Erythroblast (primary cell): Measurements from ENCODE around the gene CDADC1.

Source experiments
- DNase-seq, 2 experiments: peaks; one replicate each; lab custom pipeline; 2025; lab: John Stamatoyannopoulos, UW
- GATA1 ChIP-seq: IDR thresholded peaks from 2 replicates; pipeline ENCODE4 v1.6.1; 2011; ENCODE audit warnings: low read depth, mild to moderate bottlenecking, control low read depth, low read length, moderate library complexity
- POLR2A ChIP-seq: IDR thresholded peaks from 2 replicates; pipeline ENCODE4 v1.6.1; 2011; ENCODE audit warnings: mild to moderate bottlenecking, low read length

Gene CDADC1

DNA sequence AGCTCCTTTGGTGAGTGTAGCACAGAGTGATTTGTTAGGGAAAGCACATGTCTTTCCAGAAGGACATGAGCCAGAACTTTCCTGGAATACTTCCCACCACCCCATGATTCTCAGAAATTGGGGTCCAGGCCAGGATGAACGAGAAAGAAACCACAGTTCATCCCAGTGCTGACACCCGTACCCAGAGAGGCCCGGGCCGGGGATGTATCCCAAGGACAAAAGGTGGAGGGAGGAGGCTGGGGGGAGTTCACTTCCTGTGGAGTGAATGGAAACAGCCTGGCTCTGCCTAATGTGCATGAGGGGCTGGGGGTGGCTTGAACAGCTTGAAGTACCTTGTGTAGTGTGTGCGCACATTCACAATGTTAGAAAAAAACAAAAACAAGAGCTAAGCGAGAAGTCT lies 47.5 kb downstream of the CDADC1 start:
- no peak for DNase-seq
- TF ChIP-seq POLR2A, result no peak
- TF ChIP-seq GATA1, result no peak

- TF ChIP-seq POLR2A, result no peak
- no peak for TF ChIP-seq GATA1
- no peak for DNase-seq
Observed at GRCh38 chr13:49296659-49297058, 48.9 kb downstream of the CDADC1 start.

DNA sequence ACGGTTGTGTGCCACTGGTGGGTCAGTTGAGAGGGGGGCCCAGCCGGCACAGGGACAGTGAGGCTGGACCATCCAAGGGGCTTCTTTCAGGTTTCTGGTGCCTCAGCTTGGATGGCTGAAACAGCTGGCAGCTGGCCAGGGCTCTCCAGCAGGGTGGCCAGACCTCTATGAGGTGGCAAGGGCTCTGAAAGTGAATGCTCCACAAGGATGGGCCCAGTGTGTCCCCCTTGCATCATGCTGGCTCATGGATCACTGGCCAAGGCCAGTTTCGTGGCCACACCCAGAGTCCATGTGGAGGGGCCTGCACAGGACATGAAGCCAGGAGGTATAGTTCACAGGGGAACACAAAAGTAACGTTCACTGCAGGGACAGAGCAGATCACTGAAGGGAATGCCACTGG lies 49.6 kb downstream of the CDADC1 start:
- TF ChIP-seq POLR2A, result no peak
- no peak for TF ChIP-seq GATA1

GRCh38 chr13:49298416-49298815 lies 50.7 kb downstream of the CDADC1 start:
- DNase-seq, result no peak
- no peak for TF ChIP-seq GATA1
- no peak for TF ChIP-seq POLR2A

More for the DNA sequence above, 49.6 kb downstream of the CDADC1 start:
- no peak for DNase-seq

DNA sequence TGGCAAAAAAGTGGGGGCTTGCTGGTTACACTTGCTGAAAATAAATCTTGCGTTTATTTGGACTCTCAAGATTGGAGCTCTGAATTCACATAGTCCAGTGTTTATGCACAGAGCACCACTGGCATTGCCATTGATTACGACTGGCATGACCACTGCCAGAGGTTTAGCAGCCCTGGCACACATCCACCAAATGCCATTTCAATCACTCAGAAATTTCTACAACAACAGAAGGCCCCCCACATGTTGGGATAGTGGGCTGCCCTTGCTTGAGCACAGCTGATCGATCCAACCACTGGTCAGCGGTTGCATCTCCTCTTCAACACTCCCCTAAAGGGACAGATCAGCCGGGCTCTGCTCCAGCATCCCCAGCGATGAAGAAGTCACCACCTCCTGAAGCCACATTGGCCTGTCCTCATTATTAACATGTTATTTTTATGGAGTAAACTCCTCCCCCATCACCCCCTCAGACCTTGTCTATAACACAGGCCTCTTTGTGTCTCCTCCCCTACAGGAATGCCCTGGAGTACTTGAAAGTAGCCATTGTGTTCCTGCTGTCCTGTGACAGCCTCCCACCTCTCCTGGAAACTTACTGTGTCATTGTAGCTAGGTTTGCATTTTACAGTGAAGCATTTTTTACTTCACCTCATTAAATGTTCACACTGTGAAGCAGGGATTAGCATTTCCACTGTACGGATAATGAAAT lies 51.3 kb downstream of the CDADC1 start:
- DNase-seq, result no peak
- TF ChIP-seq GATA1 (no peak), POLR2A (no peak)

DNA sequence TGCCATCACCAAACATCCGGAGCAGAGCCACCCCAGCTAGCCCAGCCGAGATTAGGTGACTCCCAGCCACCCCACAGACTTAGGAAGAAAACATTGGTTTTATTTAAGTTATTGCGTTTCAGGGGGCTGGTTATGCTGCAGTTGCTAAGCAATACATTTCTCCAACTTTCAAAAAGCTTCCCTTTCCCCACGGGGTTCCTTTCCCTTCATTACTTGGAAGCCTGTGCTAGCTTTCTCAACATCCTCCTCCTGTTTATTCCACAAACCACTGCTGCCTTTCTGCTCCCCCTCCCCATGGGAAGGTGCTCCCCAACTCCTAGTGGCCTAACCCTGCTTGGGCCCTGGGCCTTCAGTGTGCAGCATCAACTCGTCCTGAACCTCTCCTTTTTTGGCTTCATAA lies 52.6 kb downstream of the CDADC1 start:
- TF ChIP-seq GATA1 (no peak), POLR2A (no peak)

DNA sequence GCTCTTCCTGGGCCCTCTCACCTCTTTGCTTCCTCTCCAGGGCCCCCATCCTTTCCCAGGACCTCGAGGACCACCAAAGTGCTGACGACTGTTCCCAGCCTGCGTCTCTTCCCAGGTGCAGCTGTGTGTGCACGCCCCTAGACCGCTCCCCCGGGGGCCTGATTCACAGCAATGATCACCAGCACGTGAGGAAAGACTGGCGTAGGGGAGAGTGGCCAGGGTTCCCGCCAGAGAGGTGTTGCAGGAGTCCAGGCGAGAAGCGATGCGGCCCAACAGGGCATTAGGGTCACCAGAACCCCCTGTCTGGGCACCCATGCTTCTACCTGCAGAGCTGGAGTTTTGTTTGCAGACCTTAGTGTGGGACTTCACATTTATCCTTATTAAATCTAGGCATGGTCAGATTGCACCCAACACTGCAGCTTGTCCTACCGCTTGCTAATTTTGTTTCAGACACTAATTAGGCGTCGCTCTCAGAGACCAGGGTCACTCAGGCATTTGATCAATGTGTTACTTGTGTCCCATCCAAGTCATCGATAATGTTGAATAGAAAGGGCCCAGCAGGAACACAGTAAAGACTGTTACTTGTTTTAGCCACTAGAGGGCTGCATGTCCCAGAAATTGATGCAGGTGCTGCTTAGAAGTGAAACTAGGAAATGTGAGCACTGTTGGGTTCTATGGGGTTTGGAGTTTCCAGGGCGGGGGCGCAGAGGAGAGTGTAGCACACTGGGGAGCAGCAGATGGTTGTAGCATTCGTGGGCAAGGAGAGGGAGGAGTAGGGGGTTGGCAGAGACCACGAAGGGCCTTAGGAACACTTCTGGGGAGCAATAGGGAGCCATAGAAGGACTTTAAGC lies 53.2 kb downstream of the CDADC1 start:
- TF ChIP-seq GATA1 (no peak), POLR2A (no peak)
- DNase-seq, result peak; percentile 82 to 83

More for the DNA sequence above, 52.6 kb downstream of the CDADC1 start:
- no peak for DNase-seq

GRCh38 chr13:49302222-49302621 lies 54.5 kb downstream of the CDADC1 start:
- no peak for TF ChIP-seq POLR2A
- TF ChIP-seq GATA1, result no peak
- no peak for DNase-seq

DNA sequence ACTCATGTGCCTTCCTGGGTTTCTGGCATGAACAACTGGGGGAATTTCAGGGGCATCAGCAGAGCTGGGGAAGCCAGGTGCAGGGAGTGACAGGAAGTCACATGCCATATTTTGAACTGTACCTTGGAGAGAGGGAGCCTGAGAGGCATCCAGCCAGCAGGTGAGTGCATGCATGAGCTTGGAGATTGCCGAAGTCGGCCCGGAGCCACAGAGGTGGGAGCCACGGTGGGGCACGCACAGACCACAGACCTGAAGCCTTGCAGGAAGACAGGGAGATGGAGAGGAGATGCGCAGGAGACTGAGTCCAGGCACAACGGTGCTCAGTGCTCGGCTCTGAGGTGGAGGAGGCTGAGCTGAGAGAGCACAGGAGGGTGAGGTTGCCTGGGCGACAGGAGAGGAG lies 55.1 kb downstream of the CDADC1 start:
- no peak for DNase-seq
- TF ChIP-seq POLR2A (no peak), GATA1 (no peak)

DNA sequence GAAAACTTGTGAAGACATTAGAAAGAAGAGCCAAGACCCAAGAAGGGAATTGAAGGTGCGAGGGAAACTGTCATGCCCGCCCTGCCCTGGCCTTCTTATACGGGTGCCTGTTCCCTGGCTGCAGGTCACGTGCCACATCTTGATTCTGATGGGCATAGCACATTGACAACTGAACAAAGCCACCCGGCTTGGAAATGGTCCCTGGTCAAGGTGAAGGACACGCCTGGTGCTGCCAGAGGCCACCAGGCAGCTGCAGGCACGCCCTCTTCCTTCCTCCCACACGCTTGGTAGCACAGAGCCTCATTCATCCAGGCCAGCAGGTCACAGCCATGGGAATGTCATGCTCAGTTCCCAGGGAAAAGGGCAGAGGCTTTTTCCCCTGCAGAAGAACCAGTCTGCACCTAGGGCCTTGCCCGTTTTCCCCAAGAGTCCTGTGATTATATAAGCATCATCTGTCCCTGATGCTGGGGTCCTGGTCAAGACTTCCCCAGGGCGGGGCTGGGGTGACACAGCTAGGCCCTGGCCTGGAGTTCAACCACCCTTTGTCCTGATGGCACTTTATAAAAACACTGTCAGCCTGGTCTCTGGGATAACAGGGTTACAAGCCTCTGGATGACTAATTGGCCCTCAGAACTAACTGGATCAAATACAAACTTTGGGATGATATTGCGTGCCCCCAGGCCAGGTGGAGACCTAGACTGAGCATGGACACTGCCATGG lies 56.0 kb downstream of the CDADC1 start:
- DNase-seq, result no peak
- no peak for TF ChIP-seq POLR2A
- no peak for TF ChIP-seq GATA1

- DNase-seq, result no peak
- TF ChIP-seq POLR2A (no peak), GATA1 (no peak)
Observed at GRCh38 chr13:49304356-49304755, 56.6 kb downstream of the CDADC1 start.

- no peak for DNase-seq
- no peak for TF ChIP-seq GATA1
- TF ChIP-seq POLR2A, result no peak
Observed at GRCh38 chr13:49304763-49305700, 57.3 kb downstream of the CDADC1 start.
